ENCODE data around the gene ACAP3. TPM values are rescaled to one million over a fixed set of nuclear protein-coding genes. Genes with fewer than 3 reads are reported as not detected.

Gene ACAP3
- polyA plus RNA-seq, 2 of the 4 experiments (the other 2 are of a cell fraction) = 6.6 to 24.2 TPM

GRCh38 chr1:1303736-1304135 is 4.0 kb downstream of the ACAP3 start:
- TF ChIP-seq CHD2 (IDR thresholded peaks at IDR 0.05; ENCODE audit: low read length, partially characterized antibody) (no peak), POLR2A (IDR thresholded peaks at IDR 0.05; ENCODE audit: low read length) (no peak), MAFK (IDR thresholded peaks at IDR 0.05; ENCODE audit: partially characterized antibody) (no peak), RFX5 (IDR thresholded peaks at IDR 0.05) (no peak), E2F6 (IDR thresholded peaks at IDR 0.05; ENCODE audit: borderline replicate concordance, low read depth) (no peak), HOXB13 (CRISPR knock-in tag; IDR thresholded peaks at IDR 0.05; ENCODE audit: low read depth) (no peak), USF2 (IDR thresholded peaks at IDR 0.05) (no peak), JUNB (IDR thresholded peaks at IDR 0.05) (no peak), TFCP2L1 (CRISPR knock-in tag; IDR thresholded peaks at IDR 0.05) (no peak), CHD4 (IDR thresholded peaks at IDR 0.05; ENCODE audit: borderline replicate concordance) (no peak), RAD21 (conservative IDR thresholded peaks at IDR 0.05 in 1 of 2, IDR thresholded peaks at IDR 0.05 in 1 of 2) (no peak), RCOR1 (IDR thresholded peaks at IDR 0.05; ENCODE audit: low read depth, low read length) (no peak), TP53 (CRISPR knock-in tag; IDR thresholded peaks at IDR 0.05) (no peak)
- Histone ChIP-seq H3K27ac (peak overlapping the region in 1 of 2 experiments; percentile 95; a peak in 3 of 6 replicates), H3K4me1 (peaks cover 33% of the 10 kb centered on the region), H3K4me2 (no peak overlapping the region), H3K9me3 (no peaks in the 10 kb centered on the region), H3K4me3 (no peak overlapping the region)
- ATAC-seq = no peak
- no peak for FAIRE-seq
- 91% methylated on average over 5 of the region's 13 CpGs for WGBS (ENCODE audit: missing lambda C conversion rate)
- ChIA-PET CTCF (interaction anchor here (0.6 to 1.4 kb wide), 2 partner anchors 12 to 182 kb away, joined by 3 to 4 read pairs; no protein-coding TSS in a partner anchor), POLR2A (no interaction called here)
- DNase-seq (ENCODE audit: low read depth in 1 of 2, low spot score in 1 of 2) = no peak

- POLR2A ChIA-PET = no interaction called here
- Histone ChIP-seq H3K27ac (no peak overlapping the region), H3K4me1 (peaks cover 33% of the 10 kb centered on the region), H3K4me3 (no peak overlapping the region), H3K4me2 (no peak overlapping the region), H3K9me3 (no peaks in the 10 kb centered on the region)
- CTCF ChIA-PET = interaction anchor here (1.4 to 1.5 kb wide), 2 partner anchors 8 to 181 kb away, joined by 4 read pairs; no protein-coding TSS in a partner anchor
- FAIRE-seq (no peak), DNase-seq (ENCODE audit: low read depth in 1 of 2, low spot score in 1 of 2) (no peak), ATAC-seq (no peak)
- TF ChIP-seq RCOR1 (IDR thresholded peaks at IDR 0.05; ENCODE audit: low read depth, low read length) = no peak
- 100% methylated on average over 4 of the region's 31 CpGs for WGBS (ENCODE audit: missing lambda C conversion rate)
These were observed 4.7 kb downstream of the ACAP3 start for GRCh38 chr1:1302951-1303509.

- no peak overlapping the region for H3K27ac ChIP-seq
- H3K4me2 ChIP-seq = no peak overlapping the region
- WGBS (ENCODE audit: missing lambda C conversion rate) = no CpG with 5 or more reads among the region's 9 CpGs
- DNase-seq (ENCODE audit: low read depth in 1 of 2, low spot score in 1 of 2) = no peak
- FAIRE-seq = no peak
- H3K4me3 ChIP-seq = no peak overlapping the region
- H3K9me3 ChIP-seq = no peaks in the 10 kb centered on the region
- peak in 1 of 2 experiments; percentile 24; a peak in 2 of 6 replicates for ATAC-seq
- H3K4me1 ChIP-seq = peaks cover 31% of the 10 kb centered on the region
- TF ChIP-seq FOSB (CRISPR knock-in tag; IDR thresholded peaks at IDR 0.05) = no peak
- peak; percentile 30; the same call in 1 of the 3 replicates for TF ChIP-seq CTCF (IDR thresholded peaks at IDR 0.05)
- ChIA-PET CTCF (interaction anchor here (0.8 to 2.8 kb wide), 3 partner anchors 9 to 70 kb away, joined by 3 to 18 read pairs (median 4); no protein-coding TSS in a partner anchor), POLR2A (no interaction called here)
These were observed 5.7 kb downstream of the ACAP3 start for GRCh38 chr1:1302006-1302430.

GRCh38 chr1:1300352-1300739 is 7.4 kb downstream of the ACAP3 start:
- Histone ChIP-seq H3K9me3 (no peaks in the 10 kb centered on the region), H3K4me2 (no peak overlapping the region), H3K4me3 (no peak overlapping the region), H3K27ac (no peak overlapping the region), H3K4me1 (peaks cover 15% of the 10 kb centered on the region)
- ChIA-PET CTCF (interaction anchor here (0.6 to 2.8 kb wide), 4 partner anchors 9 to 395 kb away, joined by 3 to 18 read pairs (median 6); partner anchors contain the start of gene AURKAIP1), POLR2A (no interaction called here)
- ATAC-seq (no peak), DNase-seq (ENCODE audit: low read depth in 1 of 2, low spot score in 1 of 2) (no peak), FAIRE-seq (no peak)
- WGBS (ENCODE audit: missing lambda C conversion rate) = 89% methylated on average over 3 of the region's 12 CpGs
- no peak for TF ChIP-seq EP300 (IDR thresholded peaks at IDR 0.05)
- TF ChIP-seq ESRRA (IDR thresholded peaks at IDR 0.05; ENCODE audit: borderline replicate concordance, low read length) = no peak
- no peak for TF ChIP-seq POLR2AphosphoS2 (conservative IDR thresholded peaks at IDR 0.05; ENCODE audit: low read length)
